Renal cortex interstitium (tissue), 11 donors: ENCODE data around the gene PPFIA3. TPM values are rescaled to one million over a fixed set of nuclear protein-coding genes. Genes with fewer than 3 reads are reported as not detected.

Source experiments
- DNase-seq, 11 donors: peaks; one replicate each; pipeline ENCODE4 v3.0.0-alpha.2; 2013; ENCODE audit warnings: low read depth in 9 of 11, low spot score in 4 of 11; ENCODE audit errors: extremely low read depth in 1 of 11
- polyA plus RNA-seq, 3 donors: library from polyadenylated mRNA; unstranded; fragments of 120-200 nt; gene quantifications; one replicate each; pipeline ENCODE4 v1.2.1, GENCODE V29; 2013; ENCODE audit not compliant: insufficient read length in 3 of 3

Gene PPFIA3
- polyA plus RNA-seq, 3 donors = 4.7 to 8.4 (median 6.1) TPM

- DNase-seq = no peak
Observed at GRCh38 chr19:49194408-49194807, 75.1 kb downstream of the PPFIA3 start.

- peak in 6 of 11 donors; percentile 25 to 47 (median 40) for DNase-seq
Observed at GRCh38 chr19:49196527-49197240, 77.3 kb downstream of the PPFIA3 start.

GRCh38 chr19:49200238-49200862, 81.0 kb downstream of the PPFIA3 start:
- DNase-seq = no peak

Other genes starting within 250 kb of the PPFIA3 start
- 10 to 100 TPM; 35.1 to 45.2 (median 37.3) TPM for gene PPP1R15A, start 247.1 kb upstream of the PPFIA3 start, polyA plus RNA-seq
- gene TULP2, start 220.8 kb upstream of the PPFIA3 start, polyA plus RNA-seq = 1 to 10 TPM in 2 of 3 donors, under 1 TPM in 1; 0.67 to 1.4 (median 1.3) TPM
- 100 to 1,000 TPM; 231 to 319 (median 307) TPM for gene NUCB1, start 219.2 kb upstream of the PPFIA3 start, polyA plus RNA-seq
- gene DHDH, start 185.8 kb upstream of the PPFIA3 start, polyA plus RNA-seq = 10 to 100 TPM in 1 of 3 donors, 1 to 10 TPM in 2; 6.5 to 10.7 (median 7.0) TPM
- 10 to 100 TPM; 64.7 to 84.6 (median 73.4) TPM for gene BAX, start 164.7 kb upstream of the PPFIA3 start, polyA plus RNA-seq
- 1,000 to 10,000 TPM; 2,184 to 2,822 (median 2,594) TPM for gene FTL, start 154.2 kb upstream of the PPFIA3 start, polyA plus RNA-seq
- gene GYS1, start 126.2 kb upstream of the PPFIA3 start, polyA plus RNA-seq = 10 to 100 TPM; 40.6 to 55.4 (median 40.7) TPM
- 100 to 1,000 TPM in 1 of 3 donors, 10 to 100 TPM in 2; 77.9 to 106 (median 88.7) TPM for gene RUVBL2, start 125.7 kb upstream of the PPFIA3 start, polyA plus RNA-seq
- under 1 TPM in 1 of 3 donors, not detected in 2; 0.29 TPM for gene LHB, start 102.5 kb upstream of the PPFIA3 start, polyA plus RNA-seq
- not detected for gene CGB3, start 95.2 kb upstream of the PPFIA3 start, polyA plus RNA-seq
- not detected for gene CGB2, start 87.7 kb upstream of the PPFIA3 start, polyA plus RNA-seq
- not detected for gene CGB1, start 82.6 kb upstream of the PPFIA3 start, polyA plus RNA-seq
- gene CGB5, start 75.7 kb upstream of the PPFIA3 start, polyA plus RNA-seq = under 1 TPM in 1 of 3 donors, not detected in 2; 0.34 TPM
- not detected for gene CGB8, start 70.4 kb upstream of the PPFIA3 start, polyA plus RNA-seq
- gene CGB7, start 61.8 kb upstream of the PPFIA3 start, polyA plus RNA-seq = 1 to 10 TPM; 1.2 to 1.6 (median 1.5) TPM
- 1 to 10 TPM; 3.4 to 4.3 (median 4.2) TPM for gene NTF4, start 54.7 kb upstream of the PPFIA3 start, polyA plus RNA-seq
- under 1 TPM in 2 of 3 donors, not detected in 1; 0.06 to 0.09 TPM for gene KCNA7, start 46.8 kb upstream of the PPFIA3 start, polyA plus RNA-seq
- gene SNRNP70, start 34.1 kb upstream of the PPFIA3 start, polyA plus RNA-seq = 100 to 1,000 TPM; 299 to 461 (median 336) TPM
- gene LIN7B, start 5.2 kb upstream of the PPFIA3 start, polyA plus RNA-seq = 1 to 10 TPM; 6.8 to 8.7 (median 8.4) TPM
- under 1 TPM; 0.62 to 0.99 (median 0.97) TPM for gene C19orf73, start 401 bp upstream of the PPFIA3 start, polyA plus RNA-seq
- 10 to 100 TPM; 29.2 to 38.1 (median 36.2) TPM for gene HRC, start 35.9 kb downstream of the PPFIA3 start, polyA plus RNA-seq
- gene TRPM4, start 38.2 kb downstream of the PPFIA3 start, polyA plus RNA-seq = 10 to 100 TPM; 29.3 to 51.3 (median 32.8) TPM
- 1 to 10 TPM; 2.5 to 5.3 (median 3.1) TPM for gene SLC6A16, start 205.6 kb downstream of the PPFIA3 start, polyA plus RNA-seq
- 10 to 100 TPM; 34.0 to 49.0 (median 34.6) TPM for gene CD37, start 215.9 kb downstream of the PPFIA3 start, polyA plus RNA-seq
- gene TEAD2, start 242.9 kb downstream of the PPFIA3 start, polyA plus RNA-seq = 100 to 1,000 TPM in 1 of 3 donors, 10 to 100 TPM in 2; 88.2 to 114 (median 93.0) TPM
- gene DKKL1, start 244.3 kb downstream of the PPFIA3 start, polyA plus RNA-seq = 1 to 10 TPM; 4.0 to 6.4 (median 5.1) TPM